CD4-positive, CD25-positive, alpha-beta regulatory T cell (primary cell): ENCODE results near the gene ST3GAL4. TPM values are rescaled to one million over a fixed set of nuclear protein-coding genes. Genes with fewer than 3 reads are reported as not detected.

Experiments used
- ATAC-seq, 2 donors: fragments of 150-1000 bp; cut with Tn5 transposase; one replicate each; pipeline ENCODE4 v1.10.0; 2021; ENCODE audit warnings: low read depth in 2 of 2, moderate number of reproducible peaks in 2 of 2, moderate library complexity in 1 of 2
- DNase-seq, 3 donors: peaks; one replicate each; pipeline versions ENCODE4 v3.0.0 to v3.0.0-alpha.2; 2012 to 2022; ENCODE audit warnings: mixed read lengths in 1 of 3
- H3K27ac ChIP-seq: one replicate; pipeline ENCODE4 v1.7.0; 2013; ENCODE audit warnings: mild to moderate bottlenecking, low read length; ENCODE audit not compliant: insufficient read depth, poor library complexity, severe bottlenecking
- H3K27me3 ChIP-seq: one replicate; pipeline ENCODE4 v1.7.0; 2013; ENCODE audit warnings: low read length; ENCODE audit not compliant: control insufficient read depth, insufficient read depth
- H3K36me3 ChIP-seq: one replicate; pipeline ENCODE4 v1.7.0; 2013; ENCODE audit warnings: mild to moderate bottlenecking, low read length, moderate library complexity; ENCODE audit not compliant: control insufficient read depth, insufficient read depth
- H3K4me1 ChIP-seq: 2 replicates; pipeline ENCODE4 v1.7.0; 2013; ENCODE audit warnings: mild to moderate bottlenecking, low read length; ENCODE audit not compliant: insufficient read depth, control insufficient read depth, poor library complexity, severe bottlenecking
- H3K4me3 ChIP-seq: one replicate; pipeline ENCODE4 v1.7.0; 2013; ENCODE audit warnings: low read depth, mild to moderate bottlenecking, low read length, moderate library complexity
- H3K9me3 ChIP-seq, 2 experiments: 1 replicate in 1 of 2; 2 replicates in 1 of 2; pipeline ENCODE4 v1.7.0; 2013; ENCODE audit warnings: low read length in 2 of 2, mild to moderate bottlenecking in 1 of 2, moderate library complexity in 1 of 2; ENCODE audit not compliant: control insufficient read depth in 2 of 2
- H3K27ac Mint-ChIP-seq, 3 donors: one replicate each; pipeline ENCODE4 v1.8.0; 2020 to 2022; ENCODE audit warnings: mild to moderate bottlenecking in 3 of 3, mixed read lengths in 3 of 3, moderate library complexity in 2 of 3
- H3K27me3 Mint-ChIP-seq: one replicate; pipeline ENCODE4 v1.8.0; 2022; ENCODE audit warnings: mild to moderate bottlenecking, mixed read lengths
- H3K36me3 Mint-ChIP-seq: one replicate; pipeline ENCODE4 v1.8.0; 2020; ENCODE audit warnings: mixed read lengths
- H3K4me1 Mint-ChIP-seq, 4 donors: one replicate each; pipeline ENCODE4 v1.8.0; 2020 to 2022; ENCODE audit warnings: mixed read lengths in 4 of 4, mild to moderate bottlenecking in 1 of 4
- H3K4me3 Mint-ChIP-seq, 4 donors: one replicate each; pipeline ENCODE4 v1.8.0; 2020 to 2022; ENCODE audit warnings: mild to moderate bottlenecking in 4 of 4, mixed read lengths in 4 of 4, moderate library complexity in 3 of 4
- H3K9me3 Mint-ChIP-seq, 7 donors: one replicate each; pipeline ENCODE4 v1.8.0; 2020 to 2022; ENCODE audit warnings: mixed read lengths in 7 of 7, mild to moderate bottlenecking in 3 of 7, moderate library complexity in 2 of 7
- polyA plus RNA-seq, 4 donors: library from polyadenylated mRNA; unstranded; fragments of 300-500 nt; fragmentation: Illumina TruSeq; gene quantifications; one replicate each; pipeline ENCODE4 v1.2.3, GENCODE V29; 2021
- total RNA-seq: library from RNA; stranded (reverse); gene quantifications from one replicate; pipeline ENCODE4 v1.2.3, GENCODE V29; 2022

The ST3GAL4 gene
- total and polyA plus RNA-seq, 5 donors from 2014 or later: 1.4 to 4.7 (median 2.4) TPM

- Histone ChIP-seq H3K27ac (no peak overlapping the region), H3K4me3 (no peak overlapping the region), H3K9me3 (no peaks in the 10 kb centered on the region), H3K27me3 (no peaks in the 10 kb centered on the region), H3K36me3 (no peaks in the 10 kb centered on the region), H3K4me1 (peaks cover 12% of the 10 kb centered on the region)
- H3K4me1 Mint-ChIP-seq: peaks cover 6 to 14% (median 8%) of the 10 kb centered on the region in 4 donors
- H3K36me3 Mint-ChIP-seq: no peaks in the 10 kb centered on the region
- ATAC-seq: no peak
- DNase-seq: no peak
- H3K4me3 Mint-ChIP-seq: no peak overlapping the region
- H3K27ac Mint-ChIP-seq: peak overlapping the region in 1 of 3 donors; percentile 51
- H3K27me3 Mint-ChIP-seq: no peaks in the 10 kb centered on the region
- no peaks in the 10 kb centered on the region for H3K9me3 Mint-ChIP-seq
Measured at GRCh38 chr11:126460417-126461095, 105.1 kb downstream of the ST3GAL4 start.

GRCh38 chr11:126461096-126461440 is 105.6 kb downstream of the ST3GAL4 start:
- Histone ChIP-seq H3K36me3 (no peaks in the 10 kb centered on the region), H3K4me3 (no peak overlapping the region), H3K4me1 (peaks cover 17% of the 10 kb centered on the region), H3K9me3 (no peaks in the 10 kb centered on the region), H3K27me3 (no peaks in the 10 kb centered on the region), H3K27ac (no peak overlapping the region)
- no peak overlapping the region for H3K27ac Mint-ChIP-seq
- no peaks in the 10 kb centered on the region for H3K9me3 Mint-ChIP-seq
- no peaks in the 10 kb centered on the region for H3K36me3 Mint-ChIP-seq
- H3K4me3 Mint-ChIP-seq: no peak overlapping the region
- no peaks in the 10 kb centered on the region for H3K27me3 Mint-ChIP-seq
- DNase-seq (no peak), ATAC-seq (no peak)
- H3K4me1 Mint-ChIP-seq: peaks cover 7 to 19% (median 13%) of the 10 kb centered on the region in 4 donors

GRCh38 chr11:126461996-126462395 is 106.5 kb downstream of the ST3GAL4 start:
- Mint-ChIP-seq H3K27me3 (no peaks in the 10 kb centered on the region), H3K27ac (no peak overlapping the region), H3K9me3 (no peaks in the 10 kb centered on the region), H3K4me1 (peaks cover 7 to 28% (median 20%) of the 10 kb centered on the region in 4 donors), H3K36me3 (no peaks in the 10 kb centered on the region), H3K4me3 (no peak overlapping the region)
- DNase-seq (no peak), ATAC-seq (no peak)
- Histone ChIP-seq H3K36me3 (no peaks in the 10 kb centered on the region), H3K4me3 (no peak overlapping the region), H3K4me1 (peaks cover 26% of the 10 kb centered on the region), H3K27me3 (no peaks in the 10 kb centered on the region), H3K9me3 (no peaks in the 10 kb centered on the region), H3K27ac (no peak overlapping the region)

GRCh38 chr11:126462422-126462821 is 106.9 kb downstream of the ST3GAL4 start:
- Histone ChIP-seq H3K4me1 (peaks cover 29% of the 10 kb centered on the region), H3K4me3 (no peak overlapping the region), H3K27ac (no peak overlapping the region), H3K36me3 (no peaks in the 10 kb centered on the region), H3K27me3 (no peaks in the 10 kb centered on the region), H3K9me3 (no peaks in the 10 kb centered on the region)
- no peak for ATAC-seq
- Mint-ChIP-seq H3K4me1 (peaks cover 7 to 31% (median 20%) of the 10 kb centered on the region in 4 donors), H3K27ac (no peak overlapping the region), H3K4me3 (no peak overlapping the region), H3K36me3 (no peaks in the 10 kb centered on the region), H3K9me3 (no peaks in the 10 kb centered on the region), H3K27me3 (no peaks in the 10 kb centered on the region)
- no peak for DNase-seq

Other genes starting within 250 kb of the ST3GAL4 start
- 34.8 TPM for gene RPUSD4, start 144.0 kb upstream of the ST3GAL4 start, total RNA-seq
- 10 to 100 TPM; 20.0 to 28.1 (median 24.7) TPM for gene RPUSD4, start 144.0 kb upstream of the ST3GAL4 start, polyA plus RNA-seq
- 4.4 TPM for gene FAM118B, start 143.9 kb upstream of the ST3GAL4 start, total RNA-seq
- gene FAM118B, start 143.9 kb upstream of the ST3GAL4 start, polyA plus RNA-seq: 10 to 100 TPM; 11.0 to 17.0 (median 16.8) TPM
- gene SRPRA, start 86.8 kb upstream of the ST3GAL4 start, total RNA-seq: 182 TPM
- gene SRPRA, start 86.8 kb upstream of the ST3GAL4 start, polyA plus RNA-seq: 100 to 1,000 TPM in 2 of 4 donors, 10 to 100 TPM in 2; 91.1 to 108 (median 97.2) TPM
- 33.3 TPM for gene FOXRED1, start 86.5 kb upstream of the ST3GAL4 start, total RNA-seq
- 10 to 100 TPM; 13.9 to 20.8 (median 18.7) TPM for gene FOXRED1, start 86.5 kb upstream of the ST3GAL4 start, polyA plus RNA-seq
- 15.5 TPM for gene TIRAP, start 72.6 kb upstream of the ST3GAL4 start, total RNA-seq
- 10 to 100 TPM in 1 of 4 donors, 1 to 10 TPM in 3; 8.1 to 11.3 (median 8.9) TPM for gene TIRAP, start 72.6 kb upstream of the ST3GAL4 start, polyA plus RNA-seq
- gene DCPS, start 51.6 kb upstream of the ST3GAL4 start, total RNA-seq: 18.1 TPM
- 10 to 100 TPM; 42.3 to 57.6 (median 49.7) TPM for gene DCPS, start 51.6 kb upstream of the ST3GAL4 start, polyA plus RNA-seq